Stimulated activated CD8-positive, alpha-beta memory T cell treated with anti-CD3 and anti-CD28 coated beads, Interleukin-4, amount 100 ng/mL, for 24 hours (primary cell): ENCODE results near the gene SERPINF2.
"Not testable (repeated sequence)": the region's sequence is repeated elsewhere in the genome, so short reads cannot be mapped to it uniquely, and the experiment has no call there.

Experiments
- DNase-seq: peaks from one replicate; pipeline ENCODE4 v3.0.0-alpha.2; 2020; ENCODE audit warnings: low read depth

SERPINF2 gene

DNA sequence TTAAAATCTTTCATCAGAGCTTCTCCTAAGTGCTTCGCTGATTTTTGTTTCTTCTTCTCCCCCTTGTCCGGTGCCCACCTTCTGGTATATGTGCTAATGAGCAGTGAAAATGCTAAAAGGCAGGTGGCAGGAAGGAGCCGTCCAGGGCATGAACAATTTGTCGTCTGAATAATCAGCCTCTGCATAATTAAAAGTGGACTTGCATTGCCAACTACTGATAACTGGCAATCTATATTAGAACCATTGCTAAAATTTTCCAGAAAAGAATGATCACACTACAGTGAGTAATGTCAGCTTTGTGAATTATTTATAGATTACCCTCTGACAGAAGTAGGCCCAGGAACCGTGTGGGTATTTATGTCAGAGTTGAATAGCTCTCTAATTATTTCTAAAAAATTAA lies 47.3 kb downstream of the SERPINF2 start:
- DNase-seq = no peak

DNA sequence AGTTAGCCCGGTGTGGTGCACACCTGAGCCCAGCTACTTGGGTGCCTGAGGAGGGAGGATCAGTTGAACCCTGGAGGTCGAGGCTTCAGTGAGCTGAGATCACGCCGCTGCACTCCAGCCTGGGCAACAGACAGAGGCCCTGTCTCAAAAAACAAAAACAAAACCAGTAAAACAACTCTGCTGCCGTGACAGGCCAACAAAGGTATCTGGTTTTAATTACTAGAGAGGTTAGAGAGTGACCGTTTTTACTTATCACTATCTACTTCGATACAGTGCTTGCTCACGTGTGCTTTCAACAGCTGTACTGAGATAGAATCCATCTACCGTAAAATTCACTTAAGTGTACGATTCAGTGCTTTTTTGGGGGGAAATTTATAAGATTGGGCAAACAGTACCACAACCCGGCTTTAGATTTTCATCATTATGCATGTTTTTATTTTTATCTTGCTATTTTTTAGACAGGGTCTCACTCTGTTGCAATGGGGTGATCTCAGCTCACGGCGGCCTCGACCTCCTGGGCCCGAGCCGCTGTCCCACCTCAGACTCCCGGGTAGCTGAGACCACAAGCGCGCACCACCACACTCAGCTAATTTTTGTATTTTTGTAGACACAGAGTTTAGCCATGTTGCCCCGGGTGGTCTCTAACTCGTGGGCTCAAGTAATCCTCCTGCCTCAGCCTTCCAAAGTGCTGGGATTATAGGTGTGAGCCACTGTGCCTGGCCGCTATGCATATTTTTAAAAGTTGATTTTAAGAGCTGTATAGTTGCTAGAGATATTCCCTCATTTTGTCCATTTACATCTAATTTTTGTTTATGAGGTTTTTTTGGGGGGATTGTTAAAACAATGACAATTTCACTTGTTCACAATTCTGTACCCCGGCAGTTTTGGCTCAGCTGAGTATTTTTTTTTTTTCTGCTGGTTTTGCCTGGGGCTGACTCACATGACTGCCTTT lies 50.1 kb downstream of the SERPINF2 start:
- DNase-seq = no peak

DNA sequence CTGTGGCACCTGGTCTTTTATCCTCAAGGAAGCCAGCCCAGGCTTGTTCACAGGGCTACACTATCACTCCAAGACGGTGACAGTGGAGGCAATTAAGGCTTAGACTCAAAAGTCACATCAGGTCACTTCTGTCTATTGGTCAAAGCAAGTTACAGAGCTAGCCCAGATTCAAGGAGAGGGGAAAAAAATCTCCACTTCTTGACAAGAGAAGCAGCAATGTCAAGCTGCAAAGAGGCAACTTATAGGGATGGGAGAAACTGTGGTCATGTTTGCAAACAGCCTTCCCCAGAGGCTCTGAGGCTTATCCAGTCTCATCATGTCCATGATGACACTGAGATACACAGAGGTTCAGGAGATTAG lies 50.8 kb downstream of the SERPINF2 start:
- DNase-seq = no peak

DNA sequence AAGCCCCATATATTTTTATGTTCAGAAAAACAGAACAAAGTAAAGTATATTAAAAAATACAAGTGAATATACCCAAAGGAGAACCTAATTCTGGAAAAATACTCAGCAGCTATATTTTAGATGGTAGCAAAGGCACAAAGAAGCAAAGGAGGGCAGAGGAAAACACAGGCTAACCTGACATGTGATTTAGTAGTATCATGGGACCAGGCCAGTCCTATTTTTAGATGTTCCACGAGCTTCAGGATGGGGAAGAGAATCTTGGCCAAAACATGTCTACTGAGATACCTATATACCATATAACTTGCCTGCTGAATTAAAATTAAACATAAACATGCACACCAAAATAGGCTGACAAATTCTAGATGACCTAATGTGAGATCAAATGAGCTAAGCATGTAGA lies 54.1 kb downstream of the SERPINF2 start:
- no peak for DNase-seq

DNA sequence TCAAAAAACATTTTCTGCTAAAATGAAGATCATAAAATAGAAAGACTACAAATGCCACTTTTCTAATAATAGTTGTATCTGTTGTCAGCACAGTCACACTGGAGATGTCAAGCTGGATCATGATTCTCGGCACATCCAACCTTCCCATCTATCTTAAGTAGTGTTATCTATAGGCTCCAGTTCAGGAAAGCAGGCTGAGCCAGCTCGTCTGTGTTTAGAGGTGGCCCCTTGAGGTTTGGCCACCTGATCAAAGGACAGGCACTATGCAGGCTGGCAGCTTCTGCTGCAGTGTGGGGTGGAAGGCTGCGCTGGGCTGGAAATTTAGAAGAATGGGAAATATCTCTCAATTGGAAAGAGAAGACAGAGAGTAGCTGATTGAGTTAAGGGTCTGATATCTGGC lies 54.7 kb downstream of the SERPINF2 start:
- no peak for DNase-seq

DNA sequence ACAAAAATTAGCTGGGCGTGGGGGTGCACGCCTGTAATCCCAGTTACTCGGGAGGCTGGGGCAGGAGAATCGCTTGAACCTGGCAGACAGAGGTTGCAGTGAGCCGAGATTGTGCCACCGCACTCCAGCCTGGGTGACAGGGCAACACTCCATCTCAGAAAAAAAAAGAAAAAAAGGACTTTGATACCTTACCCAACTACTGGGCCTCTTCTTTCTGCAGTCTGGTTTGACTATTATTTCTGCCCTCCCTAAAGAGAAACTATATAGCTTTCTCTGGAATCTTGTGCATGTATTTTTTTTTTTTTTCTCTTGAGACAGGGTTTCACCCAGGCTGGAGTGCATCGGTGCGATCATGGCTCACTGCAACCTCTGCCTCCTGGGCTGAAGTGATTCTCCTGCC lies 55.2 kb downstream of the SERPINF2 start:
- not testable (repeated sequence) for DNase-seq

DNA sequence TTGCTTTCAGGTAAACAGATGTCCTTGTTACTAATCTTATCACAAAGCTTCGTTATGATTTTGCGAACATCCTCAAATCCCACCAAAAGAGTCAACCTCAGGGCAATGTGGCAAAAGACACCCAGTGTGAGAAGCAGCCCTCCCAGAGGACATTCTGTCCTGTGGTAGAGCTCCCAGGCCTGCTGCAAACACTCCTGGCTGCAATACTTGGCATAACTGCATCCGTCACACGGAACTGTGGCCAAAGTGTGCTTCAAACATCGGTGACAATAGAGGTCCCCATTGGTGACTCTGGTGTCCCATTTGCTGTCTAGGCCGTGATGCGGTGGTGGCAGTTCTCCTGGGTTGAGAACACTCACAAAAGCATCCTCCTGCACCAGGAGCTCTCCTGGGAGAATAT lies 57.6 kb downstream of the SERPINF2 start:
- no peak for DNase-seq

DNA sequence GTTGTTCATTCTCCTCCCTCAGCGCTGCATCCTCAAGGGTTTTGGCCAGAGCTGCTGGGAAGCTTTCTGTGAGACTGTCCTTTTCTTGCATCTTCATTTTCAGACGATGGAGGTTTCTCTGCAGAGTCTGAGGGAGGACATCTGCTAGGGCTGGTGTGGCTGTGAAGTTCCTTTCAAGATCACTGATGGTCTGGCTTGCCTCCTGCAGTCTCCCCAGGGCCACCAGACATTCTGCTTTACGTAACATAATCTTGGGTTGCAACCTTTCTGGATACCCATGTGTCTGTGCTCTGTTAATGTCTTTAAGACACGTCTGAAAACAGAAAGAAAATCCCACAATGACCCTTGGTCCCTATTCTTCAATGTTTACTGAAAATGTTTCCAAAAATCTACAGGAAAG lies 58.0 kb downstream of the SERPINF2 start:
- DNase-seq = no peak

DNA sequence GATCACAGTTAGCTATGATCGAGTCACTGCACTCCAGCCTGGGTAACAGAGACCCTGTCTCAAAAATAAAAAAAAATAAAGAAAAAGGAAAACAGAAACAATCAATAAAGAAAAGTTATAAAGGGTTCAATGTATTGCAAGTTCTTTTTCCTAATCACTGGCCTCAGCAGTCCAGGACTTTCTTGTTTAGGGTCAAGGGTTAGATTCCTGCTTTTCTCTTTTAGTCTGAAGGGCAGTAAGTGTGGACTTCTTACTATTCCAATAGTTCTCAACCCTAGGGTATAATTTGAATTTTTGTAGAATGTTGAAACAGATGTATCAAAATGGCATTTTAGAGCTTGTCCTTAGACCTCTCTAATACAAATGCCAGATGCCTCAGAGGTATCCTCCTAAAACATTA lies 59.8 kb downstream of the SERPINF2 start:
- DNase-seq = no peak

DNA sequence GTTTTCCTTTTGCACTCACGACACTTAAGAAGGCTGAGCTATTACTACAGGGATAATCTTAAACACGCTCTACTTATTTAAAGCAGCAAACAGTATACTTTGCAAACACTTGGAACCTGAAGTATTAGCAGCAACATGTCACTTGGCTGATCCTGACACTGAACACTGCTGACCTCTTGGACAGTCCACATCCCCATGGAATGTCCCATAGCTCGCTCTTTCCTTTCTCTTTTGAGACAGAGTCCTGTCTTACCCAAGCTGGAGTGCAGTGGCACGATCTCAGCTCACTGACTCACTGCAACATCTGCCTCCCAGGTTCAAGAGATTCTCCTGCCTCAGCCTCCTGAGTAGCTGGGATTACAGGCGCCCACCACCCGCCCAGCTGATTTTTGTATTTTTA lies 60.6 kb downstream of the SERPINF2 start:
- no peak for DNase-seq
